ENCODE measurements around the gene NHSL1. TPM values are rescaled to one million over a fixed set of nuclear protein-coding genes. Genes with fewer than 3 reads are reported as not detected.
"Not testable (repeated sequence)": the region's sequence is repeated elsewhere in the genome, so short reads cannot be mapped to it uniquely, and the experiment has no call there.

The NHSL1 gene
- total RNA-seq, 2 experiments from 2014 or later, result 2.7 to 10.6 TPM

- no peak for DNase-seq (ENCODE audit: low spot score)
- H3K79me2 ChIP-seq (ENCODE audit: insufficient read depth, low read depth, low read length), result no peaks in the 10 kb centered on the region
- ChIA-PET POLR2A (interaction anchor here (0.7 to 2.3 kb wide), 4 partner anchors 12 to 89 kb away, joined by 3 to 8 read pairs (median 5); no protein-coding TSS in a partner anchor), CTCF (ENCODE audit: unreplicated experiment) (interaction anchor here (1.1 kb wide), 1 partner anchor 83 kb away, joined by 5 read pairs; no protein-coding TSS in a partner anchor)
- no peaks in the 10 kb centered on the region for H4K20me1 ChIP-seq (ENCODE audit: insufficient read depth, low read length)
- H2AFZ ChIP-seq (ENCODE audit: low read length), result no peak overlapping the region
- no peak overlapping the region for H3K4me3 ChIP-seq (ENCODE audit: low read depth, low read length, poor library complexity, severe bottlenecking)
- TF ChIP-seq CTCF (conservative IDR thresholded peaks at IDR 0.05; ENCODE audit: low read length) (no peak), EZH2phosphoT487 (IDR thresholded peaks at IDR 0.05; ENCODE audit: borderline replicate concordance, low read depth, low read length) (no peak)
- H3K9me2 ChIP-seq (ENCODE audit: insufficient read depth, low read length), result no peaks in the 10 kb centered on the region
- no peak overlapping the region for H3K4me2 ChIP-seq (ENCODE audit: low read length)
- H3K4me1 ChIP-seq (ENCODE audit: insufficient read depth, low read length, poor library complexity, severe bottlenecking), result no peaks in the 10 kb centered on the region
- H3K36me3 ChIP-seq (ENCODE audit: insufficient read depth, low read length), result no peaks in the 10 kb centered on the region
- no peak overlapping the region for H3K27ac ChIP-seq (ENCODE audit: low read depth, low read length, poor library complexity, severe bottlenecking)
- intact Hi-C loops (cut with micrococcal nuclease; ENCODE audit: unreplicated experiment), result loop anchor here (5.0 kb wide), 2 partner anchors 309 to 341 kb away; no protein-coding TSS in a partner anchor
- BruUV-seq (replicated peaks), result no TSS peak
- no peaks in the 10 kb centered on the region for H3K9me3 ChIP-seq (ENCODE audit: low read length)
Measured at GRCh38 chr6:138426500-138427123, 72.7 kb downstream of the NHSL1 start.

- POLR2A ChIA-PET, result interaction anchor here (0.5 to 0.6 kb wide), 2 partner anchors 57 to 312 kb away, joined by 4 read pairs; no protein-coding TSS in a partner anchor
- CTCF ChIA-PET (ENCODE audit: unreplicated experiment), result not testable (repeated sequence)
Measured at GRCh38 chr6:138425256-138425655, 74.0 kb downstream of the NHSL1 start.

GRCh38 chr6:138424004-138424904, 75.0 kb downstream of the NHSL1 start:
- intact Hi-C loops (cut with micrococcal nuclease; ENCODE audit: unreplicated experiment), result no loop called here
- Histone ChIP-seq H3K9me2 (ENCODE audit: insufficient read depth, low read length) (no peaks in the 10 kb centered on the region), H3K4me1 (ENCODE audit: insufficient read depth, low read length, poor library complexity, severe bottlenecking) (no peaks in the 10 kb centered on the region), H2AFZ (ENCODE audit: low read length) (no peak overlapping the region), H3K36me3 (ENCODE audit: insufficient read depth, low read length) (no peaks in the 10 kb centered on the region), H3K27ac (ENCODE audit: low read depth, low read length, poor library complexity, severe bottlenecking) (no peak overlapping the region), H3K9me3 (ENCODE audit: low read length) (no peaks in the 10 kb centered on the region), H3K4me3 (ENCODE audit: low read depth, low read length, poor library complexity, severe bottlenecking) (no peak overlapping the region), H3K79me2 (ENCODE audit: insufficient read depth, low read depth, low read length) (no peaks in the 10 kb centered on the region), H3K4me2 (ENCODE audit: low read length) (no peak overlapping the region), H4K20me1 (ENCODE audit: insufficient read depth, low read length) (no peaks in the 10 kb centered on the region)
- ChIA-PET POLR2A (interaction anchor here (0.6 kb wide), 3 partner anchors 18 to 1469 kb away, joined by 3 to 6 read pairs (median 3); no protein-coding TSS in a partner anchor), CTCF (ENCODE audit: unreplicated experiment) (no interaction called here)
- no peak for DNase-seq (ENCODE audit: low spot score)
- BruUV-seq (replicated peaks), result no TSS peak
- TF ChIP-seq EZH2phosphoT487 (IDR thresholded peaks at IDR 0.05; ENCODE audit: borderline replicate concordance, low read depth, low read length) (no peak), CTCF (conservative IDR thresholded peaks at IDR 0.05; ENCODE audit: low read length) (no peak)

More at GRCh38 chr6:138425256-138425655, 74.0 kb downstream of the NHSL1 start:
- BruUV-seq (replicated peaks); H3K9me3 ChIP-seq (ENCODE audit: low read length); H3K4me1 ChIP-seq (ENCODE audit: insufficient read depth, low read length, poor library complexity, severe bottlenecking); H3K79me2 ChIP-seq (ENCODE audit: insufficient read depth, low read depth, low read length); H4K20me1 ChIP-seq (ENCODE audit: insufficient read depth, low read length); H3K4me2 ChIP-seq (ENCODE audit: low read length); H2AFZ ChIP-seq (ENCODE audit: low read length); H3K9me2 ChIP-seq (ENCODE audit: insufficient read depth, low read length); DNase-seq (ENCODE audit: low spot score); H3K4me3 ChIP-seq (ENCODE audit: low read depth, low read length, poor library complexity, severe bottlenecking); H3K27ac ChIP-seq (ENCODE audit: low read depth, low read length, poor library complexity, severe bottlenecking); H3K36me3 ChIP-seq (ENCODE audit: insufficient read depth, low read length): not testable (repeated sequence)
- intact Hi-C loops (cut with micrococcal nuclease; ENCODE audit: unreplicated experiment), result loop anchor here (5.0 kb wide), 2 partner anchors 308 to 342 kb away; no protein-coding TSS in a partner anchor
